ENCODE data around the gene ADGRG3. TPM values are rescaled to one million over a fixed set of nuclear protein-coding genes. Genes with fewer than 3 reads are reported as not detected.

The ADGRG3 gene
- total and polyA plus RNA-seq, 2 donors (not counting 1 experiment from before 2014, with no cell fraction given): not detected

GRCh38 chr16:57699899-57700298 is 31.8 kb downstream of the ADGRG3 start:
- no peaks in the 10 kb centered on the region for H3K79me2 ChIP-seq (ENCODE audit: control insufficient read depth, insufficient read depth, low read length)
- H3K4me1 ChIP-seq (ENCODE audit: control insufficient read depth in 2 of 2, insufficient read depth in 2 of 2, low read length in 2 of 2): peaks cover 6 to 10% of the 10 kb centered on the region in 2 donors
- H3K27me3 ChIP-seq (replicated peaks in 1 of 4; ENCODE audit: control extremely low read depth in 1 of 4, control insufficient read depth in 3 of 4, insufficient read depth in 4 of 4, low read length in 3 of 4): no peaks in the 10 kb centered on the region
- TF ChIP-seq EZH2 (IDR thresholded peaks at IDR 0.05; ENCODE audit: borderline replicate concordance, insufficient read depth, low read depth, low read length, poor library complexity, severe bottlenecking): no peak
- TF ChIP-seq CTCF (IDR thresholded peaks at IDR 0.05): no peak
- H3K27ac ChIP-seq (ENCODE audit: low read length in 2 of 2): no peak overlapping the region
- H2AFZ ChIP-seq (ENCODE audit: insufficient read depth, low read depth, low read length, poor library complexity, severe bottlenecking): no peak overlapping the region
- Mint-ChIP-seq H3K4me1 (peaks cover 6% of the 10 kb centered on the region), H3K27me3 (no peaks in the 10 kb centered on the region), H3K4me3 (no peak overlapping the region), H3K27ac (no peak overlapping the region), H3K9me3 (ENCODE audit: insufficient read depth) (no peaks in the 10 kb centered on the region)
- intact Hi-C loops (cut with micrococcal nuclease): no loop called here
- H4K20me1 ChIP-seq (ENCODE audit: control insufficient read depth, insufficient read depth, low read length, poor library complexity, severe bottlenecking): no peaks in the 10 kb centered on the region
- 93% methylated on average over 7 of the region's 7 CpGs for WGBS (ENCODE audit: insufficient coverage)
- H3K4me3 ChIP-seq (ENCODE audit: control extremely low read depth in 1 of 5, extremely low read depth in 1 of 5, insufficient read depth in 1 of 5, low read depth in 2 of 5, low read length in 4 of 5): no peak overlapping the region
- ChIA-PET POLR2A (no interaction called here), CTCF (no interaction called here)
- H3K9me3 ChIP-seq (ENCODE audit: control extremely low read depth in 1 of 3, control insufficient read depth in 2 of 3, insufficient read depth in 1 of 3, low read length in 2 of 3): no peaks in the 10 kb centered on the region
- no peaks in the 10 kb centered on the region for H3K36me3 ChIP-seq (replicated peaks in 1 of 2; ENCODE audit: control extremely low read depth in 1 of 2, control insufficient read depth in 1 of 2, extremely low read depth in 1 of 2, insufficient read depth in 2 of 2, low read length in 1 of 2)
- H3K9ac ChIP-seq (ENCODE audit: low read length): no peak overlapping the region
- no peak overlapping the region for H3K4me2 ChIP-seq (replicated peaks; ENCODE audit: low read depth, low read length, poor library complexity, severe bottlenecking)
- DNase-seq (no peak), ATAC-seq (ENCODE audit: low read depth) (no peak)

- H3K27me3 ChIP-seq (replicated peaks in 1 of 4; ENCODE audit: control extremely low read depth in 1 of 4, control insufficient read depth in 3 of 4, insufficient read depth in 4 of 4, low read length in 3 of 4): no peaks in the 10 kb centered on the region
- POLR2A ChIA-PET: no interaction called here
- H4K20me1 ChIP-seq (ENCODE audit: control insufficient read depth, insufficient read depth, low read length, poor library complexity, severe bottlenecking): no peaks in the 10 kb centered on the region
- no peak overlapping the region for H3K4me2 ChIP-seq (replicated peaks; ENCODE audit: low read depth, low read length, poor library complexity, severe bottlenecking)
- H3K27me3 Mint-ChIP-seq: no peaks in the 10 kb centered on the region
- TF ChIP-seq CTCF (IDR thresholded peaks at IDR 0.05): no peak
- no peak for TF ChIP-seq EZH2 (IDR thresholded peaks at IDR 0.05; ENCODE audit: borderline replicate concordance, insufficient read depth, low read depth, low read length, poor library complexity, severe bottlenecking)
- no peak overlapping the region for H3K4me3 Mint-ChIP-seq
- no peaks in the 10 kb centered on the region for H3K79me2 ChIP-seq (ENCODE audit: control insufficient read depth, insufficient read depth, low read length)
- no peaks in the 10 kb centered on the region for H3K36me3 ChIP-seq (replicated peaks in 1 of 2; ENCODE audit: control extremely low read depth in 1 of 2, control insufficient read depth in 1 of 2, extremely low read depth in 1 of 2, insufficient read depth in 2 of 2, low read length in 1 of 2)
- no peaks in the 10 kb centered on the region for H3K4me1 ChIP-seq (ENCODE audit: control insufficient read depth in 2 of 2, insufficient read depth in 2 of 2, low read length in 2 of 2)
- no peak for DNase-seq
- 89% methylated on average over 7 of the region's 10 CpGs for WGBS (ENCODE audit: insufficient coverage)
- H3K4me1 Mint-ChIP-seq: no peaks in the 10 kb centered on the region
- no peak for ATAC-seq (ENCODE audit: low read depth)
- H3K4me3 ChIP-seq (ENCODE audit: control extremely low read depth in 1 of 5, extremely low read depth in 1 of 5, insufficient read depth in 1 of 5, low read depth in 2 of 5, low read length in 4 of 5): no peak overlapping the region
- intact Hi-C loops (cut with micrococcal nuclease): no loop called here
- H2AFZ ChIP-seq (ENCODE audit: insufficient read depth, low read depth, low read length, poor library complexity, severe bottlenecking): no peak overlapping the region
- no peak overlapping the region for H3K9ac ChIP-seq (ENCODE audit: low read length)
- CTCF ChIA-PET: no interaction called here
- H3K9me3 ChIP-seq (ENCODE audit: control extremely low read depth in 1 of 3, control insufficient read depth in 2 of 3, insufficient read depth in 1 of 3, low read length in 2 of 3): no peaks in the 10 kb centered on the region
- no peaks in the 10 kb centered on the region for H3K9me3 Mint-ChIP-seq (ENCODE audit: insufficient read depth)
- no peak overlapping the region for H3K27ac ChIP-seq (ENCODE audit: low read length in 2 of 2)
- no peak overlapping the region for H3K27ac Mint-ChIP-seq
Observed at GRCh38 chr16:57700781-57701551, 32.9 kb downstream of the ADGRG3 start.
